Stimulated activated CD4-positive, alpha-beta T cell treated with anti-CD3 and anti-CD28 coated beads, Interleukin-15, amount 100 ng/mL, for 1 hour (primary cell): Measurements from ENCODE around the gene DSCAM.
"Not testable (repeated sequence)": the region's sequence is repeated elsewhere in the genome, so short reads cannot be mapped to it uniquely, and the experiment has no call there.

Source experiments
- DNase-seq, 2 donors: peaks; one replicate each; pipeline ENCODE4 v3.0.0-alpha.2; 2020; ENCODE audit warnings: low read depth in 1 of 2, low spot score in 1 of 2

The DSCAM gene

GRCh38 chr21:40073642-40074041 is 773.3 kb downstream of the DSCAM start:
- no peak for DNase-seq

- DNase-seq = no peak
Observed at GRCh38 chr21:40070871-40071270, 776.1 kb downstream of the DSCAM start.

GRCh38 chr21:40067751-40068150 is 779.2 kb downstream of the DSCAM start:
- no peak for DNase-seq

- DNase-seq = no peak
Observed at GRCh38 chr21:40066221-40066620, 780.7 kb downstream of the DSCAM start.

GRCh38 chr21:40060083-40060677 is 786.8 kb downstream of the DSCAM start:
- no peak for DNase-seq

- no peak for DNase-seq
Observed at GRCh38 chr21:40057331-40057730, 789.6 kb downstream of the DSCAM start.

GRCh38 chr21:40056031-40056430 is 790.9 kb downstream of the DSCAM start:
- DNase-seq = no peak

GRCh38 chr21:40054403-40054802 is 792.6 kb downstream of the DSCAM start:
- DNase-seq = no peak

GRCh38 chr21:40053007-40053406 is 794.0 kb downstream of the DSCAM start:
- DNase-seq = no peak

- no peak for DNase-seq
Observed at GRCh38 chr21:40052276-40052675, 794.7 kb downstream of the DSCAM start.

GRCh38 chr21:40051801-40052200 is 795.2 kb downstream of the DSCAM start:
- no peak for DNase-seq

- DNase-seq = no peak
Observed at GRCh38 chr21:40049931-40050290, 797.0 kb downstream of the DSCAM start.

- no peak for DNase-seq
Observed at GRCh38 chr21:40049031-40049930, 797.7 kb downstream of the DSCAM start.

GRCh38 chr21:40047993-40048730 is 798.8 kb downstream of the DSCAM start:
- no peak for DNase-seq

GRCh38 chr21:40047211-40047610 is 799.7 kb downstream of the DSCAM start:
- DNase-seq = no peak

- no peak for DNase-seq
Observed at GRCh38 chr21:40043866-40044265, 803.1 kb downstream of the DSCAM start.

- no peak for DNase-seq
Observed at GRCh38 chr21:40043423-40043822, 803.5 kb downstream of the DSCAM start.

- no peak for DNase-seq
Observed at GRCh38 chr21:40041446-40041845, 805.5 kb downstream of the DSCAM start.

- DNase-seq = not testable (repeated sequence)
Observed at GRCh38 chr21:40033156-40033782, 813.7 kb downstream of the DSCAM start.

- no peak for DNase-seq
Observed at GRCh38 chr21:40029888-40030287, 817.1 kb downstream of the DSCAM start.

- not testable (repeated sequence) for DNase-seq
Observed at GRCh38 chr21:40028393-40028792, 818.6 kb downstream of the DSCAM start.
